Activated naive CD8-positive, alpha-beta T cell treated with anti-CD3 and anti-CD28 coated beads, Interleukin-2, amount 10 ng/mL, durations not matched to agents 7 days and 5 days (primary cell): ENCODE data around the gene HDC. TPM values are rescaled to one million over a fixed set of nuclear protein-coding genes. Genes with fewer than 3 reads are reported as not detected.

Source experiments
- ATAC-seq: fragments of 150-1000 bp; cut with Tn5 transposase; one replicate; pipeline ENCODE4 v1.10.0; 2021; ENCODE audit warnings: low read depth, moderate library complexity
- POLR2A ChIA-PET: fragments of 350-600 bp; sonication (Branson Sonifier 250); formaldehyde crosslinking; loops from one replicate; lab custom pipeline; 2021; ENCODE audit warnings: antibody characterized with exemption; lab: Charles Lee
- DNase-seq: peaks from one replicate; pipeline ENCODE4 v3.0.0; 2021
- H3K27ac Mint-ChIP-seq: one replicate; pipeline ENCODE4 v1.8.0; 2022; ENCODE audit warnings: mild to moderate bottlenecking, mixed read lengths
- H3K27me3 Mint-ChIP-seq: one replicate; pipeline ENCODE4 v1.8.0; 2022; ENCODE audit warnings: mild to moderate bottlenecking, moderate library complexity, mixed read lengths
- H3K36me3 Mint-ChIP-seq: one replicate; pipeline ENCODE4 v1.8.0; 2021; ENCODE audit warnings: mild to moderate bottlenecking, mixed read lengths
- H3K4me1 Mint-ChIP-seq: one replicate; pipeline ENCODE4 v1.8.0; 2021; ENCODE audit warnings: mixed read lengths
- H3K4me3 Mint-ChIP-seq: one replicate; pipeline ENCODE4 v1.8.0; 2022; ENCODE audit warnings: mild to moderate bottlenecking, moderate library complexity, mixed read lengths
- H3K9me3 Mint-ChIP-seq: one replicate; pipeline ENCODE4 v1.8.0; 2021; ENCODE audit warnings: mixed read lengths
- total RNA-seq, 2 experiments: library from RNA; stranded (reverse); gene quantifications; one replicate each; pipeline ENCODE4 v1.2.3, GENCODE V29; 2021

Gene HDC
- total RNA-seq = under 1 TPM in 1 of 2 experiments, not detected in 1; 0.22 TPM

GRCh38 chr15:50265620-50266019 is at the start of gene HDC:
Gene HDC (minus strand): TSS chr15:50265726. CDS start chr15:50265623, 103 bp downstream.
- DNase-seq = no peak
- Mint-ChIP-seq H3K27me3 (peaks cover 4% of the 10 kb centered on the region), H3K27ac (peak within 1 kb of the TSS; percentile 71), H3K9me3 (peaks cover 7% of the 10 kb centered on the region), H3K4me3 (no peak within 1 kb of the TSS), H3K4me1 (peaks cover 32% of the 10 kb centered on the region), H3K36me3 (peaks cover 8% of the 10 kb centered on the region)
- ATAC-seq = no peak
- POLR2A ChIA-PET = no interaction called here

- POLR2A ChIA-PET = no interaction called here
- Mint-ChIP-seq H3K36me3 (peaks cover 20% of the 10 kb centered on the region), H3K4me1 (peaks cover 7% of the 10 kb centered on the region)
Measured at GRCh38 chr15:50312636-50313035, 47.1 kb upstream of the HDC start.

DNA sequence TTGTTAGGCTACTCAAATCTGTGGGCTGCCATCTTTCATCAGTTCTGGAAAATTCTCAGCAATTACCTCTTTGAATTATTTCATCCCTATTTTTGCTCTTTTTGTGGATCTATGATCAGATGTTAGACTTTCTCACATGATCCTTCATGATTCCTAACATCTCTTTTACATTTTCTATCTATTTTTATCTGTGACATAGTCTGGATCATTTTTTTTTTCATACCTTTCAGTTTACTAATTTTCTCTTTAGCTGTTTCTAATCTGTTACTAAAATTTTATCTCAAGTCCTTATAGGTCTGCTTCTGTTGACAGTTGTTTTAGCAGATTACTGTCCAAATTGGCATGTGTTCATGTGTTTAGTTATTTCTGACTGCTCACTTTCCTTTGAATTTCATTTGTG is 42.3 kb upstream of the HDC start:
- peaks cover 38% of the 10 kb centered on the region for H3K36me3 Mint-ChIP-seq
- peaks cover 15% of the 10 kb centered on the region for H3K9me3 Mint-ChIP-seq
- H3K27me3 Mint-ChIP-seq = no peaks in the 10 kb centered on the region
- no peak overlapping the region for H3K4me3 Mint-ChIP-seq
- H3K27ac Mint-ChIP-seq = no peak overlapping the region
- POLR2A ChIA-PET = no interaction called here
- DNase-seq (no peak), ATAC-seq (no peak)
- no peaks in the 10 kb centered on the region for H3K4me1 Mint-ChIP-seq

More at GRCh38 chr15:50312636-50313035, 47.1 kb upstream of the HDC start:
- ATAC-seq (no peak), DNase-seq (no peak)
- Mint-ChIP-seq H3K9me3 (peaks cover 12% of the 10 kb centered on the region), H3K27me3 (no peaks in the 10 kb centered on the region), H3K27ac (no peak overlapping the region), H3K4me3 (no peak overlapping the region)

GRCh38 chr15:50304836-50305235 is 39.3 kb upstream of the HDC start:
- DNase-seq (no peak), ATAC-seq (no peak)
- POLR2A ChIA-PET = no interaction called here
- Mint-ChIP-seq H3K36me3 (peaks cover 48% of the 10 kb centered on the region), H3K27ac (no peak overlapping the region), H3K27me3 (no peaks in the 10 kb centered on the region), H3K4me1 (no peaks in the 10 kb centered on the region), H3K4me3 (no peak overlapping the region), H3K9me3 (peaks cover 15% of the 10 kb centered on the region)

GRCh38 chr15:50302581-50302980 is 37.1 kb upstream of the HDC start:
- Mint-ChIP-seq H3K27ac (no peak overlapping the region), H3K4me3 (no peak overlapping the region)

GRCh38 chr15:50298340-50298739 is 32.8 kb upstream of the HDC start:
- ATAC-seq = no peak
- Mint-ChIP-seq H3K27ac (no peak overlapping the region), H3K9me3 (no peaks in the 10 kb centered on the region), H3K36me3 (peaks cover 27% of the 10 kb centered on the region), H3K4me3 (no peak overlapping the region), H3K27me3 (no peaks in the 10 kb centered on the region), H3K4me1 (no peaks in the 10 kb centered on the region)
- DNase-seq = no peak
- POLR2A ChIA-PET = no interaction called here

More at GRCh38 chr15:50302581-50302980, 37.1 kb upstream of the HDC start:
- no peak for ATAC-seq
- Mint-ChIP-seq H3K27me3 (no peaks in the 10 kb centered on the region), H3K36me3 (peaks cover 40% of the 10 kb centered on the region), H3K4me1 (no peaks in the 10 kb centered on the region), H3K9me3 (peaks cover 3% of the 10 kb centered on the region)
- POLR2A ChIA-PET = no interaction called here
- DNase-seq = no peak

DNA sequence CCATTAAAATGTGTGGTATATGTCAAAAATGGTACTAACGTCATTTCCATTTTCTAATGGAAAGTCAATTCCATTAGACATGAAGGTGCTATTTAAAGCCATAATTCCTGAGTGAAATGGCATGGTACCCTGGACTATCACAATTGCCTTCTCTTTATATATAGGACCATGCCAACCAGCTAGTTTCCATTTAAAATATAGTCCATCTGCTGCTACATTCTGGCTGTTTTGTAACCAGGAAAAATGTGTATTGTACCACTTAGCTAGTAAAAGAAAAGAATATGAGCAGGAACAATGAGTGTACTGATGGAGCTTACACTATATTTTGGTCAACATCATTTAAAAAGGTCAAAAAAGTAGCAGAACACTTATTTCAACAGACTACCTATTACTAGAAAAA is 30.4 kb upstream of the HDC start:
- Mint-ChIP-seq H3K9me3 (no peaks in the 10 kb centered on the region), H3K27me3 (no peaks in the 10 kb centered on the region), H3K4me3 (no peak overlapping the region), H3K4me1 (no peaks in the 10 kb centered on the region), H3K36me3 (peaks cover 18% of the 10 kb centered on the region), H3K27ac (no peak overlapping the region)
- DNase-seq = no peak
- no peak for ATAC-seq
- POLR2A ChIA-PET = interaction anchor here (0.6 to 1.0 kb wide), 3 partner anchors 116 to 1837 kb away, joined by 3 read pairs; partner anchors contain the start of gene USP8

- ATAC-seq = no peak
- POLR2A ChIA-PET = no interaction called here
Measured at GRCh38 chr15:50289749-50290148, 24.2 kb upstream of the HDC start.

GRCh38 chr15:50287324-50288116 is 22.0 kb upstream of the HDC start:
- Mint-ChIP-seq H3K36me3 (peaks cover 12% of the 10 kb centered on the region), H3K27me3 (no peaks in the 10 kb centered on the region), H3K4me1 (no peaks in the 10 kb centered on the region), H3K27ac (no peak overlapping the region), H3K4me3 (no peak overlapping the region), H3K9me3 (no peaks in the 10 kb centered on the region)
- POLR2A ChIA-PET = no interaction called here
- DNase-seq = no peak
- ATAC-seq = no peak

More at GRCh38 chr15:50289749-50290148, 24.2 kb upstream of the HDC start:
- DNase-seq = no peak
- Mint-ChIP-seq H3K27ac (no peak overlapping the region), H3K36me3 (peaks cover 14% of the 10 kb centered on the region), H3K9me3 (no peaks in the 10 kb centered on the region), H3K4me3 (no peak overlapping the region), H3K27me3 (no peaks in the 10 kb centered on the region), H3K4me1 (no peaks in the 10 kb centered on the region)

GRCh38 chr15:50281427-50281826 is 15.9 kb upstream of the HDC start:
- ATAC-seq (no peak), DNase-seq (no peak)
- H3K4me1 Mint-ChIP-seq = peaks cover 1% of the 10 kb centered on the region
- H3K9me3 Mint-ChIP-seq = no peaks in the 10 kb centered on the region
- POLR2A ChIA-PET = no interaction called here
- H3K4me3 Mint-ChIP-seq = no peak overlapping the region
- peaks cover 19% of the 10 kb centered on the region for H3K36me3 Mint-ChIP-seq
- no peak overlapping the region for H3K27ac Mint-ChIP-seq
- H3K27me3 Mint-ChIP-seq = no peaks in the 10 kb centered on the region

GRCh38 chr15:50280271-50280670 is 14.7 kb upstream of the HDC start:
- no peak overlapping the region for H3K4me3 Mint-ChIP-seq
- H3K27me3 Mint-ChIP-seq = no peaks in the 10 kb centered on the region
- no peak for ATAC-seq
- POLR2A ChIA-PET = no interaction called here
- no peak for DNase-seq
- H3K36me3 Mint-ChIP-seq = peaks cover 20% of the 10 kb centered on the region
- H3K4me1 Mint-ChIP-seq = peaks cover 1% of the 10 kb centered on the region
- H3K9me3 Mint-ChIP-seq = no peaks in the 10 kb centered on the region
- H3K27ac Mint-ChIP-seq = no peak overlapping the region

DNA sequence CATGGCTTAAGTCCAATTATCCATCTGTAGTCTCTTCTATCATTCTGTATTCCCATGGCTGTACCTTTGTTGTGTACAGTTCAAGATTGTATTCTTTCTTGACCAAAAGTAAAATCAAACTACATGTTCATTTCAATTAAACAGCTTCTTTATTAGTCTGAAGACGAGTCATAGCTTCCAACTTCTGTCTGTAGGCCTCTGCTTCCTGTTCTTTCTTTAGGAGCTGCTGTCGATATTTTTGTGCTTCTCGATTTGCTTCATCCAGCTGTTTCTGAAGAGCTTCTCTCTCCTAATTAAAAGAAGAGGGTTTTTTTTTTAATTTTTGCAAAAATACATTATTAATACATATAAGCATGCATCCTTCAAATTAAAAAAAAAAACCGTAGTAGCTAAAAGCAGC is 13.0 kb upstream of the HDC start:
- H3K9me3 Mint-ChIP-seq = no peaks in the 10 kb centered on the region
- ATAC-seq = no peak
- no peaks in the 10 kb centered on the region for H3K27me3 Mint-ChIP-seq
- no peak overlapping the region for H3K4me3 Mint-ChIP-seq
- DNase-seq = no peak
- POLR2A ChIA-PET = interaction anchor here (0.6 to 1.2 kb wide), 2 partner anchors 16 to 93 kb away, joined by 4 to 6 read pairs; no protein-coding TSS in a partner anchor
- H3K27ac Mint-ChIP-seq = no peak overlapping the region
- H3K36me3 Mint-ChIP-seq = peaks cover 20% of the 10 kb centered on the region
- H3K4me1 Mint-ChIP-seq = peaks cover 1% of the 10 kb centered on the region

DNA sequence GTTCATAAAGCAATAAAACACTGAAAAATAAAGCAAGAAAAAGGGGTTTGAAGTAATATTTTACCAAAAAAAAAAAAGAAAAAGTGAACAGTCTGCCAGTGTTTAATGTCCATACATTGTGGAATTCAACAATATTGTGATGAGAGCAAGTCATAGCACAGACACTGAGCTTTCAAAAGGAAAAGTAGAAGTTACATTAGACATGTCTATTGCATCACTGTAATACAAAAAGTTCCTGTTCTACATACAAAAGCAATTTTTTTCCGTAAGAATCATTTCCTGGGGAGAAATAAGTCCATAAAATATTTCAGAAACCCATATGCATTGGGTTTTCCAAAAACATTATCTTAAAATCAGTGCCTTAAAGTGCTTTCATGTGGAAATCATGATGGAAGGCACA is 11.8 kb upstream of the HDC start:
- Mint-ChIP-seq H3K4me1 (peaks cover 1% of the 10 kb centered on the region), H3K36me3 (peaks cover 20% of the 10 kb centered on the region), H3K27me3 (no peaks in the 10 kb centered on the region), H3K4me3 (no peak overlapping the region), H3K9me3 (no peaks in the 10 kb centered on the region), H3K27ac (no peak overlapping the region)
- DNase-seq (no peak), ATAC-seq (no peak)
- POLR2A ChIA-PET = no interaction called here

- POLR2A ChIA-PET = no interaction called here
- Mint-ChIP-seq H3K36me3 (peaks cover 20% of the 10 kb centered on the region), H3K4me3 (no peak overlapping the region), H3K9me3 (no peaks in the 10 kb centered on the region), H3K27me3 (no peaks in the 10 kb centered on the region), H3K4me1 (peaks cover 1% of the 10 kb centered on the region), H3K27ac (no peak overlapping the region)
- no peak for DNase-seq
- no peak for ATAC-seq
Measured at GRCh38 chr15:50275908-50276307, 10.4 kb upstream of the HDC start.
